Pons (tissue), 1 donor: ENCODE measurements around the gene RETREG3.
A peak's percentile ranks its signal among the peaks of the same experiment; 100 is the strongest.
"Not testable (repeated sequence)": the region's sequence is repeated elsewhere in the genome, so short reads cannot be mapped to it uniquely, and the experiment has no call there.

Experiments
- DNase-seq: peaks from one replicate; pipeline ENCODE4 v3.0.0-alpha.2; 2016; ENCODE audit warnings: low spot score

The RETREG3 gene

GRCh38 chr17:42571435-42572225 is 37.5 kb downstream of the RETREG3 start:
- no peak for DNase-seq

GRCh38 chr17:42568341-42569111 is 40.6 kb downstream of the RETREG3 start:
- no peak for DNase-seq

- peak; percentile 88 for DNase-seq
Observed at GRCh38 chr17:42566883-42567573, 42.1 kb downstream of the RETREG3 start, which contains the start of gene MLX. TSS of gene MLX (plus strand) at chr17:42567100. CDS start at chr17:42567125, 25 bp downstream.

GRCh38 chr17:42566215-42566882 is 42.8 kb downstream of the RETREG3 start:
- DNase-seq = no peak

GRCh38 chr17:42565523-42566214 is 43.5 kb downstream of the RETREG3 start:
- DNase-seq = no peak

GRCh38 chr17:42564815-42565522 is 44.2 kb downstream of the RETREG3 start:
- no peak for DNase-seq

- DNase-seq = no peak
Observed at GRCh38 chr17:42563950-42564349, 45.2 kb downstream of the RETREG3 start.

GRCh38 chr17:42563543-42563942 is 45.6 kb downstream of the RETREG3 start:
- DNase-seq = no peak

- no peak for DNase-seq
Observed at GRCh38 chr17:42563143-42563509, 46.0 kb downstream of the RETREG3 start.

GRCh38 chr17:42562388-42563142 is 46.6 kb downstream of the RETREG3 start:
- no peak for DNase-seq

GRCh38 chr17:42561897-42562387 is 47.2 kb downstream of the RETREG3 start, which contains the start of gene COASY:
TSS of gene COASY (plus strand) at chr17:42562148. CDS start at chr17:42562623, 475 bp downstream.
- peak; percentile 95 for DNase-seq

- DNase-seq = no peak
Observed at GRCh38 chr17:42560246-42560645, 48.9 kb downstream of the RETREG3 start.

GRCh38 chr17:42559075-42559474 is 50.1 kb downstream of the RETREG3 start:
- no peak for DNase-seq

GRCh38 chr17:42555961-42556617 is 53.1 kb downstream of the RETREG3 start:
- not testable (repeated sequence) for DNase-seq

- DNase-seq = no peak
Observed at GRCh38 chr17:42555122-42555622, 54.0 kb downstream of the RETREG3 start.

GRCh38 chr17:42554250-42555121 is 54.7 kb downstream of the RETREG3 start:
- DNase-seq = peak; percentile 59

GRCh38 chr17:42553866-42554249 is 55.3 kb downstream of the RETREG3 start:
- no peak for DNase-seq
